OCI-LY3 (cell line): ENCODE results near the gene SLC13A3.

Experiments used
- EZH2phosphoT487 ChIP-seq: fragments of 200-600 bp; shearing (Covaris generic); IDR thresholded peaks from 2 replicates; pipeline ENCODE4 v1.6.1; 2018; ENCODE audit warnings: antibody characterized with exemption, mixed run types, low read depth
- TF ChIP-seq, protein P1 (sequence below): fragments of 200-600, 300-600 bp; sonication (generic); IDR thresholded peaks from 2 replicates; pipeline ENCODE4 v1.5.1; 2014; ENCODE audit warnings: antibody characterized with exemption, low read length, low read depth

GRCh38 chr20:46576774-46577395 is 74.4 kb downstream of the SLC13A3 start:
- no peak for TF ChIP-seq EZH2phosphoT487
- TF ChIP-seq, protein P1, sequence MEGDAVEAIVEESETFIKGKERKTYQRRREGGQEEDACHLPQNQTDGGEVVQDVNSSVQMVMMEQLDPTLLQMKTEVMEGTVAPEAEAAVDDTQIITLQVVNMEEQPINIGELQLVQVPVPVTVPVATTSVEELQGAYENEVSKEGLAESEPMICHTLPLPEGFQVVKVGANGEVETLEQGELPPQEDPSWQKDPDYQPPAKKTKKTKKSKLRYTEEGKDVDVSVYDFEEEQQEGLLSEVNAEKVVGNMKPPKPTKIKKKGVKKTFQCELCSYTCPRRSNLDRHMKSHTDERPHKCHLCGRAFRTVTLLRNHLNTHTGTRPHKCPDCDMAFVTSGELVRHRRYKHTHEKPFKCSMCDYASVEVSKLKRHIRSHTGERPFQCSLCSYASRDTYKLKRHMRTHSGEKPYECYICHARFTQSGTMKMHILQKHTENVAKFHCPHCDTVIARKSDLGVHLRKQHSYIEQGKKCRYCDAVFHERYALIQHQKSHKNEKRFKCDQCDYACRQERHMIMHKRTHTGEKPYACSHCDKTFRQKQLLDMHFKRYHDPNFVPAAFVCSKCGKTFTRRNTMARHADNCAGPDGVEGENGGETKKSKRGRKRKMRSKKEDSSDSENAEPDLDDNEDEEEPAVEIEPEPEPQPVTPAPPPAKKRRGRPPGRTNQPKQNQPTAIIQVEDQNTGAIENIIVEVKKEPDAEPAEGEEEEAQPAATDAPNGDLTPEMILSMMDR = no peak
